ENCODE measurements around the gene IL15.

The IL15 gene

DNA sequence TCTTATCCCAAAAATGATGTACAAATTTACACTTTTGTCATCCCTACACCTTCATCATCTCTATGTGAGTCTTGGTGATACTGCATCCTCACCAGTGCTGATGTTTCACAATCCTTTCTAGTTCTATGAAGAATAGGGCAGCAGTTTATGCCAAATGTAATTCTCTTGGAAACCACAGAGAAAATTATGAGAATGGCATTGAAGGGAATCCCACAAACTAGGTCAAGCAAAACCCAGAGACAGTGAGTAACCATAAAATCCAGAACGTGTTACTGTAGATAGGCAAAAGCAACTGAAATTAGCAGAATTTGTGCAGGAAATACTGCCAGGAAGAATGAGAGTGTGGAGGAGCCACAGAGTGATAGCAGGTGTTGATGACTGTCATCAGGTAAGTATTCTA, 24.5 kb downstream of the IL15 start:
- Histone ChIP-seq H3K36me3 (replicated peaks; ENCODE audit: low read depth, low read length) (no peaks in the 10 kb centered on the region), H3K27me3 (ENCODE audit: low read depth, low read length) (no peaks in the 10 kb centered on the region), H2AFZ (ENCODE audit: low read depth, low read length) (no peak overlapping the region), H3K9ac (ENCODE audit: low read length) (no peak overlapping the region), H3K4me2 (ENCODE audit: low read length) (no peak overlapping the region), H4K20me1 (ENCODE audit: insufficient read depth, low read length) (no peaks in the 10 kb centered on the region), H3K79me2 (ENCODE audit: low read length) (no peaks in the 10 kb centered on the region), H3K4me3 (ENCODE audit: low read length) (no peak overlapping the region), H3K4me1 (ENCODE audit: low read length) (peaks cover 20% of the 10 kb centered on the region), H3K9me3 (ENCODE audit: insufficient read depth, low read length) (no peaks in the 10 kb centered on the region), H3K27ac (ENCODE audit: low read length) (no peak overlapping the region)
- no peak for TF ChIP-seq EZH2phosphoT487 (IDR thresholded peaks at IDR 0.05; ENCODE audit: low read depth)
- TF ChIP-seq, protein P1, sequence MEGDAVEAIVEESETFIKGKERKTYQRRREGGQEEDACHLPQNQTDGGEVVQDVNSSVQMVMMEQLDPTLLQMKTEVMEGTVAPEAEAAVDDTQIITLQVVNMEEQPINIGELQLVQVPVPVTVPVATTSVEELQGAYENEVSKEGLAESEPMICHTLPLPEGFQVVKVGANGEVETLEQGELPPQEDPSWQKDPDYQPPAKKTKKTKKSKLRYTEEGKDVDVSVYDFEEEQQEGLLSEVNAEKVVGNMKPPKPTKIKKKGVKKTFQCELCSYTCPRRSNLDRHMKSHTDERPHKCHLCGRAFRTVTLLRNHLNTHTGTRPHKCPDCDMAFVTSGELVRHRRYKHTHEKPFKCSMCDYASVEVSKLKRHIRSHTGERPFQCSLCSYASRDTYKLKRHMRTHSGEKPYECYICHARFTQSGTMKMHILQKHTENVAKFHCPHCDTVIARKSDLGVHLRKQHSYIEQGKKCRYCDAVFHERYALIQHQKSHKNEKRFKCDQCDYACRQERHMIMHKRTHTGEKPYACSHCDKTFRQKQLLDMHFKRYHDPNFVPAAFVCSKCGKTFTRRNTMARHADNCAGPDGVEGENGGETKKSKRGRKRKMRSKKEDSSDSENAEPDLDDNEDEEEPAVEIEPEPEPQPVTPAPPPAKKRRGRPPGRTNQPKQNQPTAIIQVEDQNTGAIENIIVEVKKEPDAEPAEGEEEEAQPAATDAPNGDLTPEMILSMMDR (IDR thresholded peaks at IDR 0.05; ENCODE audit: low read depth, low read length): no peak

DNA sequence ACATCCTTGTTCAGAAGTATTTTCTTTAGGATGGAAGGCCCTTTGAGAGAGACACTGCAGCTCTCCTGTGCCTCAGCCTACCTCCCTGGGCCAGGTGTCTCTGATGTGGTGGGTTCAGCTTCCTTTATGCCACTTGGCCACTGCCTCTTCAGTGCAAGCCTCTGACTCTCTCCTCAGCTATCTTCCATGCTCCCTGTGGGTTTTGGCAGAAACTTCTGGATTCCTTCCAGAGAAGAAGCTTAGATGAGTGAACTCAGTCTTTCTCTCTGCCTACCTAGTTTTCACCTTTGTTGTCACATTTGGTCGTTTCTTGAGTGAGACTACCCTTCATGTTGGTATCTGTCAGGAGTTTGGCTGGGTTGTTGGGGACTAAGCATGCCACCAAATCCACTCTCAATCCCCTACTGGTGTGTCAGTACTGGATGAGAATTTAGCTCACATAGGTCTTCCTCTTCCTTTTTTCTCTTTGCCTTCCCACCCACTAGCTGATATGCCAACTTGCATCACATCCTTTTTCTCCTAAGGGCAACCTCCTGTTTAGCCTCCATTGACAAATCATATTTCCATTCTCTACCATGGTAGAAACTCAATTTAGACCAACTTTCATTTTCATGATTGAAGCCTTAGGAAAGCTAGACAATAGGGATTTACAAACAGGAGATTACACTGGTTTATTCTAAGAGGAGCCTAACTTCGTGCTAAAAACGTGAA, 32.0 kb downstream of the IL15 start:
- Histone ChIP-seq H3K36me3 (replicated peaks; ENCODE audit: low read depth, low read length) (no peaks in the 10 kb centered on the region), H3K9me3 (ENCODE audit: insufficient read depth, low read length) (no peaks in the 10 kb centered on the region), H2AFZ (ENCODE audit: low read depth, low read length) (no peak overlapping the region), H3K27ac (ENCODE audit: low read length) (no peak overlapping the region), H4K20me1 (ENCODE audit: insufficient read depth, low read length) (no peaks in the 10 kb centered on the region), H3K79me2 (ENCODE audit: low read length) (no peaks in the 10 kb centered on the region), H3K4me1 (ENCODE audit: low read length) (peaks cover 10% of the 10 kb centered on the region), H3K9ac (ENCODE audit: low read length) (no peak overlapping the region), H3K4me2 (ENCODE audit: low read length) (no peak overlapping the region), H3K4me3 (ENCODE audit: low read length) (no peak overlapping the region), H3K27me3 (ENCODE audit: low read depth, low read length) (no peaks in the 10 kb centered on the region)
- TF ChIP-seq EZH2phosphoT487 (IDR thresholded peaks at IDR 0.05; ENCODE audit: low read depth): no peak
- TF ChIP-seq, protein P1 (IDR thresholded peaks at IDR 0.05; ENCODE audit: low read depth, low read length): no peak

DNA sequence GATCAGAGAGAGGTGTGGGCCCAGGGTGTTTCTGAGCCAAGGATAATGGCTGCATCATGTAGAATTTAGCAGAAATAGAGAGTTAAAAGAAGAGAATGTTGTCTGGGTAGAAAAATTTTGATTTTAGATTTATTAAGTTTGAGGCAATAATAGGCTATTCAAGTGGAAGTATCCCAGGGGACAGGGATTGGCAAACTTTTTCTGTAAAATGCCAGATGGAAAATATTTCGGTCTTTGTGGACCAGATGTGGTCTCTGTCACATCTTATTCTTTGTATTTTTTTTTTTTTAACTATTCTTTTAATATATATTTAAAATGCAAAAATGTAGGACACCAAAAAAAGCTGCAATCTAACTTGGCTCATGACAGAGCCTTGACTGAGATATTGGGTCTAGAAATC, 33.1 kb downstream of the IL15 start:
- H4K20me1 ChIP-seq (ENCODE audit: insufficient read depth, low read length): no peaks in the 10 kb centered on the region
- no peak overlapping the region for H3K4me3 ChIP-seq (ENCODE audit: low read length)
- no peaks in the 10 kb centered on the region for H3K36me3 ChIP-seq (replicated peaks; ENCODE audit: low read depth, low read length)
- H3K4me1 ChIP-seq (ENCODE audit: low read length): peaks cover under 1% of the 10 kb centered on the region; the same call in 1 of the 2 replicates
- H3K27ac ChIP-seq (ENCODE audit: low read length): no peak overlapping the region
- TF ChIP-seq, protein P1 (IDR thresholded peaks at IDR 0.05; ENCODE audit: low read depth, low read length): no peak
- TF ChIP-seq EZH2phosphoT487 (IDR thresholded peaks at IDR 0.05; ENCODE audit: low read depth): no peak
- no peaks in the 10 kb centered on the region for H3K27me3 ChIP-seq (ENCODE audit: low read depth, low read length)
- no peaks in the 10 kb centered on the region for H3K9me3 ChIP-seq (ENCODE audit: insufficient read depth, low read length)
- H2AFZ ChIP-seq (ENCODE audit: low read depth, low read length): no peak overlapping the region
- no peaks in the 10 kb centered on the region for H3K79me2 ChIP-seq (ENCODE audit: low read length)
- H3K4me2 ChIP-seq (ENCODE audit: low read length): no peak overlapping the region
- no peak overlapping the region for H3K9ac ChIP-seq (ENCODE audit: low read length)

DNA sequence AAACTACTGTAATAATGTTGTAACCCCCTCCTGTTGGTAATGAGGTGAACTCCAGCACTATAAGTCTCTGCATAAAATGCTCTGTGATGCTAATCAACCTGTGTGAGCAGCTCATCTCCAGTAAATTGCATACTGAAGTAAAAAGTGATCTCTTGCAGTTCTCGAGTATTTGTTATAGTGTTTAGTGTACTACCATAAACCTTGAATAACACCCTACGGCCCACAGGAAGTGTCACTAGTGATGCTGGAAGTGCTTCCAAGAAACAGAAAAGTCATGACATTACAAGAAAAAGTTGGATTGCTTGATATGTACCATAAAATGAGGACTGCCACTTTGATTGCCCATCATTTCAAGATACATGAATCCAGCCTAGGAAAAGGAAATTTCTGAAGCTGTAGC, 39.0 kb downstream of the IL15 start:
- H3K4me2 ChIP-seq (ENCODE audit: low read length): no peak overlapping the region
- H3K9me3 ChIP-seq (ENCODE audit: insufficient read depth, low read length): no peaks in the 10 kb centered on the region
- H3K9ac ChIP-seq (ENCODE audit: low read length): no peak overlapping the region
- no peak overlapping the region for H3K4me3 ChIP-seq (ENCODE audit: low read length)
- H2AFZ ChIP-seq (ENCODE audit: low read depth, low read length): no peak overlapping the region
- no peaks in the 10 kb centered on the region for H4K20me1 ChIP-seq (ENCODE audit: insufficient read depth, low read length)
- TF ChIP-seq, protein P1 (IDR thresholded peaks at IDR 0.05; ENCODE audit: low read depth, low read length): no peak
- TF ChIP-seq EZH2phosphoT487 (IDR thresholded peaks at IDR 0.05; ENCODE audit: low read depth): no peak
- no peak overlapping the region for H3K27ac ChIP-seq (ENCODE audit: low read length)
- no peaks in the 10 kb centered on the region for H3K4me1 ChIP-seq (ENCODE audit: low read length)
- no peaks in the 10 kb centered on the region for H3K27me3 ChIP-seq (ENCODE audit: low read depth, low read length)
- no peaks in the 10 kb centered on the region for H3K36me3 ChIP-seq (replicated peaks; ENCODE audit: low read depth, low read length)
- H3K79me2 ChIP-seq (ENCODE audit: low read length): no peaks in the 10 kb centered on the region
